ENCODE results near the gene PKN2. TPM values are rescaled to one million over a fixed set of nuclear protein-coding genes. Genes with fewer than 3 reads are reported as not detected.

Gene PKN2
- total and polyA plus RNA-seq, 2 of the 8 experiments (the other 6 are each of a cell fraction or from before 2014, with no cell fraction given), result 7.8 to 32.0 TPM

GRCh38 chr1:88727205-88727604 is 43.1 kb downstream of the PKN2 start:
- H2AK5ac ChIP-seq (ENCODE audit: low read depth, low read length), result no peak overlapping the region
- H3K79me1 ChIP-seq (ENCODE audit: low read depth, low read length), result peaks cover 6% of the 10 kb centered on the region; the same call in 1 of the 2 replicates
- H4K8ac ChIP-seq (ENCODE audit: extremely low read depth, insufficient read depth, low read length), result no peak overlapping the region
- no peak overlapping the region for H4K91ac ChIP-seq (replicated peaks; ENCODE audit: insufficient read length, low read length)
- DNase-seq (ENCODE audit: low read depth in 1 of 2, low spot score in 2 of 2), result no peak
- H3K9me3 ChIP-seq (ENCODE audit: insufficient read depth in 2 of 2, low read depth in 1 of 2, low read length in 1 of 2), result no peaks in the 10 kb centered on the region
- H3K36me3 ChIP-seq (ENCODE audit: control insufficient read depth in 2 of 4, insufficient read depth in 4 of 4, low read length in 3 of 4), result peaks cover 0 to 4% (median 0%) of the 10 kb centered on the region in 4 experiments; a peak in 1 of 8 replicates
- no peak overlapping the region for H3K23ac ChIP-seq (ENCODE audit: insufficient read length)
- no peak overlapping the region for H3K4ac ChIP-seq (replicated peaks; ENCODE audit: insufficient read length, low read depth, low read length)
- H3K4me3 ChIP-seq (ENCODE audit: extremely low read depth in 1 of 4, insufficient read depth in 2 of 4, low read depth in 3 of 4, low read length in 4 of 4), result no peak overlapping the region
- no peaks in the 10 kb centered on the region for H3K23me2 ChIP-seq (ENCODE audit: low read depth, low read length)
- FAIRE-seq, result no peak
- H3K18ac ChIP-seq (ENCODE audit: extremely low read depth, low read length), result no peak overlapping the region
- H3K4me1 ChIP-seq (replicated peaks in 1 of 4; ENCODE audit: control insufficient read depth in 3 of 4, insufficient read depth in 4 of 4, low read length in 3 of 4), result peaks cover 0 to 8% (median 0%) of the 10 kb centered on the region in 4 experiments; a peak in 2 of 7 replicates
- WGBS, 2 experiments (ENCODE audit: extremely low coverage in 1 of 2, insufficient coverage in 1 of 2, insufficient read length in 1 of 2, insufficient replicate concordance in 2 of 2, low coverage in 1 of 2, low lambda C conversion rate in 2 of 2, missing lambda C conversion rate in 1 of 2), result 94% methylated on average over 1 of the region's 1 CpG; no CpG with 5 or more reads in 1 of the 2 experiments
- H3K9ac ChIP-seq (replicated peaks in 1 of 4; ENCODE audit: extremely low read depth in 1 of 4, low read depth in 3 of 4, low read length in 3 of 4), result no peak overlapping the region
- H2BK120ac ChIP-seq (replicated peaks; ENCODE audit: low read depth, low read length), result no peak overlapping the region
- no peak overlapping the region for H2BK15ac ChIP-seq (ENCODE audit: low read length)
- H3K27me3 ChIP-seq (replicated peaks in 1 of 4; ENCODE audit: control insufficient read depth in 3 of 4, extremely low read depth in 1 of 4, insufficient read depth in 3 of 4, low read length in 3 of 4), result no peaks in the 10 kb centered on the region
- POLR2A ChIA-PET (ENCODE audit: partially characterized antibody), result no interaction called here
- H4K20me1 ChIP-seq (replicated peaks in 1 of 2; ENCODE audit: control insufficient read depth in 1 of 2, insufficient read depth in 2 of 2, low read length in 2 of 2), result peaks cover 0 to 4% of the 10 kb centered on the region in 2 experiments
- no peak overlapping the region for H2AFZ ChIP-seq (ENCODE audit: low read length)
- H2BK20ac ChIP-seq (ENCODE audit: low read length), result no peak overlapping the region
- H3K14ac ChIP-seq (ENCODE audit: insufficient read length), result no peak overlapping the region
- H3K79me2 ChIP-seq (ENCODE audit: control insufficient read depth in 1 of 2, insufficient read depth in 2 of 2, low read length in 2 of 2), result peaks cover 0 to 87% of the 10 kb centered on the region in 2 experiments; a peak in 2 of 4 replicates
- H3K4me2 ChIP-seq (ENCODE audit: insufficient read depth in 1 of 2, low read depth in 2 of 2, low read length in 2 of 2), result no peak overlapping the region
- no peak for TF ChIP-seq FOSL1 (IDR thresholded peaks at IDR 0.05; ENCODE audit: insufficient read depth, low read depth, low read length)
- TF ChIP-seq GTF2F1 (IDR thresholded peaks at IDR 0.05; ENCODE audit: borderline replicate concordance, low read depth, low read length), result no peak
- TF ChIP-seq POLR2A (IDR thresholded peaks at IDR 0.05; ENCODE audit: control extremely low read depth in 1 of 2, low read depth in 2 of 2, low read length in 2 of 2), result no peak
- no peak for TF ChIP-seq SAP30 (IDR thresholded peaks at IDR 0.05; ENCODE audit: insufficient read depth, insufficient replicate concordance, low read length)
- no peak for TF ChIP-seq SP1 (IDR thresholded peaks at IDR 0.05; ENCODE audit: low read depth, low read length)
- no peak for TF ChIP-seq SIN3A (conservative IDR thresholded peaks at IDR 0.05 in 1 of 2, IDR thresholded peaks at IDR 0.05 in 1 of 2; ENCODE audit: low read depth in 1 of 2, low read length in 2 of 2)
- TF ChIP-seq MAFK (IDR thresholded peaks at IDR 0.05; ENCODE audit: low read depth, low read length), result no peak
- TF ChIP-seq KDM4A (IDR thresholded peaks at IDR 0.05; ENCODE audit: low read depth, low read length, severe bottlenecking), result no peak
- no peak for TF ChIP-seq ATF3 (IDR thresholded peaks at IDR 0.05; ENCODE audit: insufficient read depth, low read depth, low read length)
- H2BK12ac ChIP-seq (ENCODE audit: low read depth, low read length), result no peak overlapping the region
- no peak overlapping the region for H4K5ac ChIP-seq (ENCODE audit: insufficient read length, low read depth, low read length)
- H3K56ac ChIP-seq (replicated peaks; ENCODE audit: insufficient read length, low read depth, low read length), result no peak overlapping the region
- no peak overlapping the region for H3K27ac ChIP-seq (ENCODE audit: low read depth, low read length)
- CTCF ChIA-PET (ENCODE audit: partially characterized antibody), result interaction anchor here (0.6 to 4.3 kb wide), 2 partner anchors 9 to 12 kb away, joined by 4 to 12 read pairs; no protein-coding TSS in a partner anchor
- no peak overlapping the region for H2BK5ac ChIP-seq (ENCODE audit: low read depth, low read length)

Measured in H1 (cell line).